Skeletal muscle cell (primary cell): ENCODE measurements around the gene ARHGAP18.
A peak's percentile ranks its signal among the peaks of the same experiment; 100 is the strongest.

Experiments used
- DNase-seq: peaks from one replicate; pipeline ENCODE4 v3.0.0-alpha.2; 2010; ENCODE audit warnings: low read depth
- H3K4me3 ChIP-seq: 2 replicates; pipeline ENCODE4 v1.5.1; 2011; ENCODE audit warnings: low read depth, mild to moderate bottlenecking, control low read depth, low read length, moderate library complexity

Gene ARHGAP18

GRCh38 chr6:129673748-129674147, 36.2 kb downstream of the ARHGAP18 start:
- DNase-seq: no peak
- no peak overlapping the region for H3K4me3 ChIP-seq

GRCh38 chr6:129672881-129673631, 36.9 kb downstream of the ARHGAP18 start:
- no peak overlapping the region for H3K4me3 ChIP-seq
- peak; percentile 44 for DNase-seq

- DNase-seq: no peak
- no peak overlapping the region for H3K4me3 ChIP-seq
Observed at GRCh38 chr6:129672341-129672682, 37.7 kb downstream of the ARHGAP18 start.

- H3K4me3 ChIP-seq: no peak overlapping the region
- no peak for DNase-seq
Observed at GRCh38 chr6:129671442-129672340, 38.3 kb downstream of the ARHGAP18 start.

GRCh38 chr6:129670634-129671033, 39.3 kb downstream of the ARHGAP18 start:
- H3K4me3 ChIP-seq: no peak overlapping the region
- DNase-seq: no peak

- DNase-seq: peak; percentile 43
- H3K4me3 ChIP-seq: no peak overlapping the region
Observed at GRCh38 chr6:129667621-129668020, 42.4 kb downstream of the ARHGAP18 start.

GRCh38 chr6:129667034-129667433, 42.9 kb downstream of the ARHGAP18 start:
- no peak for DNase-seq
- no peak overlapping the region for H3K4me3 ChIP-seq

GRCh38 chr6:129665555-129665954, 44.4 kb downstream of the ARHGAP18 start:
- H3K4me3 ChIP-seq: no peak overlapping the region
- no peak for DNase-seq

- no peak for DNase-seq
- H3K4me3 ChIP-seq: no peak overlapping the region
Observed at GRCh38 chr6:129663531-129663930, 46.4 kb downstream of the ARHGAP18 start.

GRCh38 chr6:129662980-129663431, 47.0 kb downstream of the ARHGAP18 start:
- no peak for DNase-seq
- no peak overlapping the region for H3K4me3 ChIP-seq

- H3K4me3 ChIP-seq: no peak overlapping the region
- DNase-seq: no peak
Observed at GRCh38 chr6:129662406-129662766, 47.6 kb downstream of the ARHGAP18 start.

GRCh38 chr6:129661536-129662405, 48.2 kb downstream of the ARHGAP18 start:
- H3K4me3 ChIP-seq: no peak overlapping the region
- no peak for DNase-seq

GRCh38 chr6:129660346-129660676, 49.7 kb downstream of the ARHGAP18 start:
- no peak overlapping the region for H3K4me3 ChIP-seq
- DNase-seq: no peak

GRCh38 chr6:129659590-129660345, 50.2 kb downstream of the ARHGAP18 start:
- no peak for DNase-seq
- H3K4me3 ChIP-seq: no peak overlapping the region

GRCh38 chr6:129659167-129659566, 50.8 kb downstream of the ARHGAP18 start:
- H3K4me3 ChIP-seq: no peak overlapping the region
- no peak for DNase-seq

- DNase-seq: no peak
- no peak overlapping the region for H3K4me3 ChIP-seq
Observed at GRCh38 chr6:129657483-129657882, 52.5 kb downstream of the ARHGAP18 start.

GRCh38 chr6:129655334-129655733, 54.6 kb downstream of the ARHGAP18 start:
- DNase-seq: no peak
- no peak overlapping the region for H3K4me3 ChIP-seq

GRCh38 chr6:129653746-129654145, 56.2 kb downstream of the ARHGAP18 start:
- no peak for DNase-seq
- H3K4me3 ChIP-seq: no peak overlapping the region

GRCh38 chr6:129653229-129653628, 56.7 kb downstream of the ARHGAP18 start:
- H3K4me3 ChIP-seq: no peak overlapping the region
- no peak for DNase-seq
